Measurements from ENCODE around the gene CDC73. TPM values are rescaled to one million over a fixed set of nuclear protein-coding genes. Genes with fewer than 3 reads are reported as not detected.

The CDC73 gene
- total and polyA plus RNA-seq, 2 of the 13 experiments (the other 11 are each of a cell fraction or from before 2014, with no cell fraction given): 20.2 to 26.3 TPM

- ATAC-seq: no peak
- POLR2A ChIA-PET: no interaction called here
- no TSS peak for BruUV-seq (replicated peaks)
Measured at GRCh38 chr1:193090865-193091264, 31.0 kb upstream of the CDC73 start.

DNA sequence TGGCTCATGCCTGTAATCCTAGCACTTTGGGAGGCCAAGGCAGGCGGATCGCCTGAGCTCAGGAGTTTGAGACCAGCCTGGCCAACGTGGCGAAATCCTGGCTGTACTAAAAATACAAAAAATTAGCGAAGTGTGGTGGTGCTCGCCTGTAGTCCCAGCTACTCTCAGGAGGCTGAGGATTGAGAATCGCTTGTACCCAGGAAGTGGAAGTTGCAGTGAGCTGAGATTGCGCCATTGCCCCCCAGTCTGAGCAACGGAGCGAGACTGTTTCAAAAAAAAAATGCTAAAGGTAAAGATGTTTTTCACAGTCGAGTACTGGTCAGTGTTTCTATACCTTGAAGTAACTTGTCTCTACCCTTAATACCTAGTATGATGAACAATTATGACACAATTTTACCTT, 27.7 kb upstream of the CDC73 start:
- 96% methylated on average over 11 of the region's 11 CpGs for WGBS (ENCODE audit: low lambda C conversion rate)
- ChIA-PET CTCF (ENCODE audit: low intra/inter-chr PET ratio, low total read pairs) (no interaction called here), POLR2A (interaction anchor here (3.2 kb wide), 1 partner anchor 11 kb away, joined by 10 read pairs; the partner anchor contains the start of gene GLRX2)
- no peak overlapping the region for H3K4me2 ChIP-seq (ENCODE audit: low read depth, low read length)
- no peaks in the 10 kb centered on the region for H3K9me3 ChIP-seq (ENCODE audit: low read length)
- TF ChIP-seq ZNF776 (CRISPR knock-in tag; IDR thresholded peaks at IDR 0.05): no peak
- TF ChIP-seq, protein P1, sequence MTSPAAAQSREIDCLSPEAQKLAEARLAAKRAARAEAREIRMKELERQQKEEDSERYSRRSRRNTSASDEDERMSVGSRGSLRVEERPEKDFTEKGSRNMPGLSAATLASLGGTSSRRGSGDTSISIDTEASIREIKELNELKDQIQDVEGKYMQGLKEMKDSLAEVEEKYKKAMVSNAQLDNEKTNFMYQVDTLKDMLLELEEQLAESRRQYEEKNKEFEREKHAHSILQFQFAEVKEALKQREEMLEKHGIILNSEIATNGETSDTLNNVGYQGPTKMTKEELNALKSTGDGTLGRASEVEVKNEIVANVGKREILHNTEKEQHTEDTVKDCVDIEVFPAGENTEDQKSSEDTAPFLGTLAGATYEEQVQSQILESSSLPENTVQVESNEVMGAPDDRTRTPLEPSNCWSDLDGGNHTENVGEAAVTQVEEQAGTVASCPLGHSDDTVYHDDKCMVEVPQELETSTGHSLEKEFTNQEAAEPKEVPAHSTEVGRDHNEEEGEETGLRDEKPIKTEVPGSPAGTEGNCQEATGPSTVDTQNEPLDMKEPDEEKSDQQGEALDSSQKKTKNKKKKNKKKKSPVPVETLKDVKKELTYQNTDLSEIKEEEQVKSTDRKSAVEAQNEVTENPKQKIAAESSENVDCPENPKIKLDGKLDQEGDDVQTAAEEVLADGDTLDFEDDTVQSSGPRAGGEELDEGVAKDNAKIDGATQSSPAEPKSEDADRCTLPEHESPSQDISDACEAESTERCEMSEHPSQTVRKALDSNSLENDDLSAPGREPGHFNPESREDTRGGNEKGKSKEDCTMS (CRISPR knock-in tag; conservative IDR thresholded peaks at IDR 0.05): no peak
- no peak for TF ChIP-seq PHF20 (CRISPR knock-in tag; IDR thresholded peaks at IDR 0.05)
- TF ChIP-seq, protein P2, sequence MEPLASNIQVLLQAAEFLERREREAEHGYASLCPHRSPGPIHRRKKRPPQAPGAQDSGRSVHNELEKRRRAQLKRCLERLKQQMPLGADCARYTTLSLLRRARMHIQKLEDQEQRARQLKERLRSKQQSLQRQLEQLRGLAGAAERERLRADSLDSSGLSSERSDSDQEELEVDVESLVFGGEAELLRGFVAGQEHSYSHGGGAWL (CRISPR knock-in tag; IDR thresholded peaks at IDR 0.05): no peak
- TF ChIP-seq JUNB (CRISPR knock-in tag; IDR thresholded peaks at IDR 0.05; ENCODE audit: borderline replicate concordance): no peak
- TF ChIP-seq SMARCC2 (IDR thresholded peaks at IDR 0.05): no peak
- no peak for TF ChIP-seq ZNF280B (CRISPR knock-in tag; IDR thresholded peaks at IDR 0.05; ENCODE audit: borderline replicate concordance)
- no peak for TF ChIP-seq ZNF83 (CRISPR knock-in tag; IDR thresholded peaks at IDR 0.05; ENCODE audit: borderline replicate concordance)
- no peak for TF ChIP-seq TRIM22 (IDR thresholded peaks at IDR 0.05)
- no peaks in the 10 kb centered on the region for H3K4me1 ChIP-seq (ENCODE audit: insufficient read depth, low read length)
- H4K20me1 ChIP-seq (ENCODE audit: insufficient read depth, low read length): no peaks in the 10 kb centered on the region
- H3K36me3 ChIP-seq (replicated peaks in 1 of 2; ENCODE audit: control insufficient read depth in 1 of 2, insufficient read depth in 2 of 2, low read length in 2 of 2): peaks cover 1 to 33% of the 10 kb centered on the region in 2 experiments
- no peaks in the 10 kb centered on the region for H3K79me2 ChIP-seq (ENCODE audit: insufficient read depth, low read length)
- H3K4me3 ChIP-seq (replicated peaks in 1 of 3; ENCODE audit: insufficient read depth in 1 of 3, low read depth in 2 of 3, low read length in 3 of 3): no peak overlapping the region
- H3K27ac ChIP-seq (ENCODE audit: extremely low read length, insufficient read depth, low read length): no peak overlapping the region
- no peak for DNase-seq (ENCODE audit: low spot score)
- intact Hi-C loops (cut with micrococcal nuclease; ENCODE audit: unreplicated experiment): no loop called here
- H2AFZ ChIP-seq (ENCODE audit: low read length): no peak overlapping the region
- in situ Hi-C loops (cut with HindIII; ENCODE audit: extremely low pct_ligation_motif_present, low pct_unique_long_range_greater_than_20kb): no loop called here
- FAIRE-seq: no peak
- H3K27me3 ChIP-seq (ENCODE audit: control insufficient read depth in 1 of 2, insufficient read depth in 2 of 2, low read length in 2 of 2): no peaks in the 10 kb centered on the region
- no peak for ATAC-seq
- no TSS peak for BruUV-seq (replicated peaks)
- no peak overlapping the region for H3K9ac ChIP-seq (ENCODE audit: insufficient read depth, low read depth, low read length)

More at GRCh38 chr1:193090865-193091264, 31.0 kb upstream of the CDC73 start:
- no peak for TF ChIP-seq CREBL2 (CRISPR knock-in tag; IDR thresholded peaks at IDR 0.05; ENCODE audit: borderline replicate concordance)
- H3K4me2 ChIP-seq (ENCODE audit: low read depth, low read length): no peak overlapping the region
- no peak overlapping the region for H3K9ac ChIP-seq (ENCODE audit: insufficient read depth, low read depth, low read length)
- intact Hi-C loops (cut with micrococcal nuclease; ENCODE audit: unreplicated experiment) (no loop called here), in situ Hi-C loops (cut with HindIII; ENCODE audit: extremely low pct_ligation_motif_present, low pct_unique_long_range_greater_than_20kb) (no loop called here)
- H3K27ac ChIP-seq (ENCODE audit: extremely low read length, insufficient read depth, low read length): no peak overlapping the region
- no peaks in the 10 kb centered on the region for H4K20me1 ChIP-seq (ENCODE audit: insufficient read depth, low read length)
- H3K79me2 ChIP-seq (ENCODE audit: insufficient read depth, low read length): no peaks in the 10 kb centered on the region
- no peak overlapping the region for H3K4me3 ChIP-seq (replicated peaks in 1 of 3; ENCODE audit: insufficient read depth in 1 of 3, low read depth in 2 of 3, low read length in 3 of 3)
- H3K36me3 ChIP-seq (replicated peaks in 1 of 2; ENCODE audit: control insufficient read depth in 1 of 2, insufficient read depth in 2 of 2, low read length in 2 of 2): peaks cover 0 to 10% of the 10 kb centered on the region in 2 experiments; a peak in 2 of 5 replicates
- no peak overlapping the region for H2AFZ ChIP-seq (ENCODE audit: low read length)
- 97% methylated on average over 1 of the region's 1 CpG for WGBS (ENCODE audit: low lambda C conversion rate)
- no peaks in the 10 kb centered on the region for H3K9me3 ChIP-seq (ENCODE audit: low read length)
- H3K27me3 ChIP-seq (ENCODE audit: control insufficient read depth in 1 of 2, insufficient read depth in 2 of 2, low read length in 2 of 2): no peaks in the 10 kb centered on the region
- CTCF ChIA-PET (ENCODE audit: low intra/inter-chr PET ratio, low total read pairs): no interaction called here
- no peaks in the 10 kb centered on the region for H3K4me1 ChIP-seq (ENCODE audit: insufficient read depth, low read length)
- FAIRE-seq (no peak), DNase-seq (ENCODE audit: low spot score) (no peak)

All from HepG2 (cell line).